NCI-H526 treated with DMSO at 0.1 percent for 48 hours (cell line): ENCODE results near the gene EMILIN2.
"Not testable (repeated sequence)": the region's sequence is repeated elsewhere in the genome, so short reads cannot be mapped to it uniquely, and the experiment has no call there.

ENCODE experiments used
- DNase-seq: peaks from one replicate; lab custom pipeline; 2025; lab: John Stamatoyannopoulos, UW

EMILIN2 gene

GRCh38 chr18:2900684-2901422 is 54.0 kb downstream of the EMILIN2 start:
- no peak for DNase-seq

- no peak for DNase-seq
Measured at GRCh38 chr18:2901423-2901985, 54.7 kb downstream of the EMILIN2 start.

DNA sequence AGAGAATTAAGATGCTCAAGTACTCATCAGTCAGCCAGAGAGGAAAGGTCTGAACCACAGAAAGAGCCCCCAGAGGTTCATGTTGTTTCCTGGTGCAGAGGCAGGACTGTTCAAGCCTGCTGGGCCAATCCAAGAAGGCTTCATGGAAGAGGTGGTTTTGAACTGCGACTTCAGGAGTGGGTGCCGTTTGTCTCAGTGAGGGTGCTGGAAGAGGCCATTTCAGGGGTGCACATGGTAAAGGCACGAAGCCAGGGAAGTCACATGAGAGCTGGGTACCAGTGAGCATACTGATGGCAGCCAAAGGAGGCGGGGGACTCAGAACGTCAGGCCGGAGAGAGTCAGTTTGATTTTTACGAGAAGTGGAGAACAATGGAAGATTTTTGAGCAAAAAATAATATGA is 55.5 kb downstream of the EMILIN2 start:
- DNase-seq: no peak

DNA sequence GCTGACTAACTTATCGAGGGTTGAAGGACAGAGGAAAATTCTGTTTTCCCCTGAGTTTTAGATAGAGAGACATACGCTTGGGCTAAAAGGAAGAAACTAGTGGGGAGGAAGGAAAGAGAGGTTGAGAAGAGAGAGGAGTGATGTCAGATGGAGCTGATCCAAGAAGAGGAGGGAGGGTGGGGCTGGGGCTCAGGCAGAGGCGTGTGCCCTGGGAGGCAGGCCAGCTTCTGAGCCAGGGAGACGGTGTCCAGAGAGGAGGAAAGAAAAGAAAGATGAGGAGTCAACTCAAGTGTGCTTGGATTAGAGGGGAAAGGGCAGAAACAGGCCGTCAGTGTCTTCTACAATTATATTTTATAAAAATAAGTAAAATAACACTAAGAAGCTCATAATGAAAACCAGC is 56.2 kb downstream of the EMILIN2 start:
- no peak for DNase-seq

DNA sequence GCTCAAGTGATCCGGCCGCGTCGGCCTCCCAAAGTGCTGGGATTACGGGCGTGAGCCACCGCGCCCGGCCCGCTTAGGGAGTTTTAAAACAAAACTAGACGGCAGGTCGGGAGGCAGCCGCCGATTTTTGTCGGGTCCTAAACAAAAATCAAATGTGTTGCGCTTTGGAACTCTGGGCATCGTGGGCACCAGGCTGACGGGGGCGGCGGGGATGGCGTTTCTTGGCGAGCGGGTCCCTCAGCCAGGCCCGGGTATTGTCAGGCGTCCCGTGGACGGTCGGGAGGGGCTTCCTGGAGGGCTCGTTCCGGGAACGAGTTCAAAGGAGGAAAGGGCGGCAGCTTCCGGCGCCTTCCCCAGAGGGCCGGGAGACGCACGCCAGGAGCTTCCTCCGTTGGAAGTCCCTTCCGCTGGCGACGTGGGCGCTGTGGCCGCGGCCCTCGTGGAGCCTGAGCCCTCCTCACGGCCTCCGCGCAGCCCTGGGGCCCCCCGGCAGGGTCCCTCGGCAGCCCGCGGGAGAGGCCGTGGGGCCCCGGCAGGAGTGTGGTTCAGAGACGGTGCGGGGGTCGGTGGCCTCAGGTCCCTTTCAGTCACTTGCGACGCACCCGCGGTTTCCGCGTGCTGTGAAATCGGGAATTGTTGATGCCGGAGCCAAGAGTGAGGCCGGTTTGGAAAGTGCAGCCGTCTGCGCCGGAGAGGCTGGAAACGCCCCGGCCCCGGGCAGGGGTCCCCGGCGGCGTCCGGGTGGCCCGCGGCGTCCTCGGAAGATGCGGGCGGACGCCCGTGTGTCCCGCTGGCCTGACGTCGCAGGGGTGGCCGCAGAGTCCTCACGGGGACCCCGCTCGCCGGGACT is 59.3 kb downstream of the EMILIN2 start:
- no peak for DNase-seq

DNA sequence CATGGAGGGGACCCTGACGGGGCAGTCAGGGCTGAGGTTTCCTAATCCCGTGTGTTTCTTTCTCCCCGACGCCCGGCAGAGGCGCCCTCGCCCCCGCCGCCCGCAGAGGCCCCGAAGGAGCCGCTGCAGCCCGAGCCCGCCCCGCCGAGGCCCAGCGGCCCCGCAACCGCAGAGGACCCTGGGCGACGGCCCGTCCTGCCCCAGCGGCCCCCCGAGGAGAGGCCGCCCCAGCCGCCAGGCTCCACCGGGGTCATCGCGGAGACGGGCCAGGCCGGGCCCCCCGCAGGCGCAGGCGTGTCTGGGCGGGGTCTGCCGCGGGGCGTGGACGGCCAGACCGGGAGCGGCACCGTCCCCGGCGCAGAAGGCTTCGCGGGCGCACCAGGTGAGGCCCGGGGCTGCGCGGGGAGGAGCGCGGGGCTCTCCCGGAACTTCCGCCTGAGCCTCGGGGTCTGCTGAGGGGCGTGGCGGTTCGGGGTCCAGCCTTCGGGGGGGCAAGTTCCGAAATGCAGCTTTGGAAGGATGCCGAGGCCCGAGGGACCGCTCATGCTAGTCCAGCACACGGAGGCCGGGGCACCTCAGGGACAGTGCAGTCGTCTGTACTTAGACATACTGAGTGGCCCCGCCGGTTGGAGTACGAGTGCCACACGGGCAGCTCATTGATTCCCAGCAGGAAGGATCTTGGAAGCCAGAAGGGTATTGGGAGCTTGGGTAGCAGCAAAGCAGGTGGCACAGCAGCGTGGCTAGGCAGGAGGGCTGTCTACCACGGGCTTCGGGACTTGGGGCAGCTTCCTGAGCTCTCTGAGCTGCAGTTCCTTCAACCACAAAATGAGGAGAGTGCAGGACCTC is 60.1 kb downstream of the EMILIN2 start:
- no peak for DNase-seq

- no peak for DNase-seq
Measured at GRCh38 chr18:2907550-2908135, 60.8 kb downstream of the EMILIN2 start.

DNA sequence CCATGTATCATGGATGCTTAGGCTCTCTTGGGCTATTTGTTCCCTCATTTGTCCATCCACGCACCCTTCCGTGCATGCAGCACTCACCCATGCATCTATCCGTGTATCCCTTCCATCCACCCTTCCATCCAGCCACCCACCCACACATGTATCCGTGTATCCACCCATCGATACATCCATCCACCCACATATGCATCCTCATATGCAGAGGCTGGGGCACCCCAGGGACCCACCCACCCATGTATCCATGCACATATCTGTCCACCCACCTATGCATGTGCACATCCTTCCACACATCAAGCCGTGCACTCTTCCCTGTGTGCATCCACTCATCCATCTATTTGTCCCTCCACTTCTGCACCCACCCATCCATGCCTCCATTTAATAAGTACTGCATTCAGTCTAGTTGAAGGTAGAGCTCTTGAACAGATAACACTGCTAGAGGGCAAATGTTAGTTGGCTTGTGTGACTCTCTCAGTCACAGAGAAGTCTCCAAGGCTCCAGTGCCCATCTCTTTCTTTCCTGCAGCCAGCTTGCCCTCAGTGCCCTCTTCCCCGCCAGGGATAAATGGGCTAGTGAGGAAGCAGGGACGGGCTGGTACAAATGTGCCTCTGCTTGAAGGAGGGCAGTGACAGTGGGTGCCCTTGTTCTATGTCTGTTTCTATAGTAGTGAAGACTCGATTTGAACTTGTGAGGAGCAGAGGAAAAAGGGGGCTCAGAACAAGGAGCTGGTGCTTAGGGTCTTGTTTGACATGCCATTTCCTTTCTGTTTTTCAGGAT is 61.5 kb downstream of the EMILIN2 start:
- no peak for DNase-seq

DNA sequence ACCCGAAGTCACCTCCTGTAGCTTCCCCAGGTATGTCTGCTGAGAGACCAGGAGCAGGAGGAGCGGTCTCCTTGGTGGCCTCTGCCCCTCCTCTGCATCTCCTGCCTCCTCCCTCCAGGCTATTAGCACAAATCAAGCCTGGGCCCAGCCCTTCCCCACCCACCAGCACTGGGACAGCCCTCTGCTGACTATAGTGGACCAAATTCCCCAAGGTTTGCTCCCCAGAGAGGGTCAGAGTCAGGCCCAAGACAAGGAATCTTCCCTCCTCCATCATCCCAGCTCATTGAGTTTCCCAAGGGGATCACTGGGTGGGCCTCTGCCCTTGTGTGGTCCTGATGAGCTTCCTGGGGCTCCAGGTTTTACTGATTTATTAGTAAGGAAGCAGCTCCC is 62.1 kb downstream of the EMILIN2 start:
- DNase-seq: no peak

- DNase-seq: no peak
Measured at GRCh38 chr18:2909431-2910140, 62.8 kb downstream of the EMILIN2 start.

DNA sequence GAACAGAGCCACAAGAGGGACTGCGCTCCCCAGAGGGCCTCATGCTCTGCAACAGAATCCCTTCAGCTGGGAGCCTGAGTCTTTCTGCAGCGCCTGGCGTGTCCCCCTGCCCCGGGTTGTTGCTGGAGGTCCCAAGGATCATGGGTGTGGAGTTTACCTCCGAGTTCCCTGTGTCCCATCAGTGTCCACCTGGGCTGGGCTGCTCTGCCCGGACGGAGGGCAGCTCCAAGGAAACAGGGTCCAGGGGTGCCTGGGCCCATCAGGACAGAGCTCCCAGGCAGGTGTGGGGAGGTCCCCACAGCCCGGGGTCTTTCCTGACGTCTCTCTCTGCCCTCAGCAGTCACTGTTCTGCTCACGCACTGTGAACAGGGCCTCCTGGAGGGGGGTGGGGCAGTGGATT is 63.5 kb downstream of the EMILIN2 start:
- no peak for DNase-seq

- no peak for DNase-seq
Measured at GRCh38 chr18:2910751-2911425, 64.1 kb downstream of the EMILIN2 start.

- DNase-seq: no peak
Measured at GRCh38 chr18:2911533-2911932, 64.7 kb downstream of the EMILIN2 start.

DNA sequence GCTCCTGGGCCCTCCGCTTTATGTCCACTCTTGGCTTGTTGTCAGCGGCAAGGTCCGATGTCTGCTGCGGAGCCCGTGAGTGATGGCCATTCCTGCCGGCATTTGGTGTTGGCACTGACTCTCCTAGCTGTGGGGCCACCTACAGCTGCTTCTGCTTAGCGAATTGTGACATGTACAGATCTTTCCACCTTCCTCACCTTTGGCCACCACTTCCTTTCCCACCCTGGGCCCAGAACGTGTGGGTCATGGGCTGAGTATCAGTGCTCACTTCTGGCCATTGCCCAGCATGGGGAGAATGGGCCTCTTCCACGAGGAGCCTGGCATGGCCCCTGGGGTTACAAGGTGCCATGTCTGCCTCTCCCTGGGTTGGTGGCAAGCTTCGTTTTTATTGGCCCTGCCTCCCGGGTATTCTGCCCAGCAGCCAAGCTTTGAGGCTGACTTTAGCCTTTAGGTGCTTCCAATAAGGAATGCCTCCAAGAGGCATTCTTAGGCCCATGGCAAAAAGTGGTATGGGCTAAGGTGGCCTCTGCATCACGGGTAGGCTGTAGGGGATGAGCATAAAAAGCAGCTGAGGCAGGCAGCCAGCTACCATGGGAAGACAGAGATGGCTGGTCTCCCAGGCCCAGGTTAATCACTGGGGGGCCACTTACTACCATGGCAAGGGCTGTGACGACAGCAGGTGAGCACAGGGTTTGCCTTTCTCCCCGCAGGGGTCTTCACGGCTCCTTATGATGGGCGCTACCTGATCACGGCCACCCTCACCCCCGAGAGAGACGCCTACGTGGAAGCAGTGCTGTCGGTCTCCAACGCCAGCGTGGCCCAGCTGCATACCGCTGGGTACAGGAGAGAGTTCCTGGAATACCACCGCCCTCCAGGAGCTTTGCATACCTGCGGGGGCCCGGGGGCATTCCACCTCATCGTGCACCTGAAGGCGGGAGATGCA is 65.8 kb downstream of the EMILIN2 start:
- no peak for DNase-seq

DNA sequence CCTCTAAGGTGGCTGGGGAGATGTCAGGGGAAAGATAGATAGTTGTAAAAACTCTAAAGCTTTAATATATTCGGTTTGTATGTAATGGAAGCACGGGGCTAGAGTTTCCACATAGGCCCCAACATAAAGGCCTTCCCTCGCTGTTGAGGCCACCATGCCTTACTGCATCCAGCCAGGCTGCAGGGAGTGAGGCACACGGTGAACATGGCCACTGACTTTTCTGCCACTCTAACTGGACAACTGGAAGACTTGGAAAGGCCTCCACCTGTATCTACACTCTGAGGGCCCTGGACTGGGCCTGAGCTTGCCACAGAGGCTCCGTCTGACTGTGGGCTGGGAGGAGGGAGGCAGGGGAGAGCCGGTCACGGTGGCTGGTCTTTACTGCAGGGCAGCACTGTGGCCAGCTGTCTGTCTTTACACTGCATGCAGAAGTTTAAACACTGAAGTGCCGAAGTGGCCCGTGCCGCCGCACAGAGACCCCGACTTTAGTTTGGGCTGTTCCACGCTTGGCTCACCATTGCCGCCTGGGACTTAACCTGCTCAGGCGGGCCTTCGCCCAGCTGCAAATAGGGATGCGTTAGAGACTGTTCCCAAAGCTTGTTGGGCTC is 66.7 kb downstream of the EMILIN2 start:
- DNase-seq: no peak

GRCh38 chr18:2914185-2914880 is 67.5 kb downstream of the EMILIN2 start:
- no peak for DNase-seq

GRCh38 chr18:2914881-2915240 is 68.1 kb downstream of the EMILIN2 start:
- no peak for DNase-seq

DNA sequence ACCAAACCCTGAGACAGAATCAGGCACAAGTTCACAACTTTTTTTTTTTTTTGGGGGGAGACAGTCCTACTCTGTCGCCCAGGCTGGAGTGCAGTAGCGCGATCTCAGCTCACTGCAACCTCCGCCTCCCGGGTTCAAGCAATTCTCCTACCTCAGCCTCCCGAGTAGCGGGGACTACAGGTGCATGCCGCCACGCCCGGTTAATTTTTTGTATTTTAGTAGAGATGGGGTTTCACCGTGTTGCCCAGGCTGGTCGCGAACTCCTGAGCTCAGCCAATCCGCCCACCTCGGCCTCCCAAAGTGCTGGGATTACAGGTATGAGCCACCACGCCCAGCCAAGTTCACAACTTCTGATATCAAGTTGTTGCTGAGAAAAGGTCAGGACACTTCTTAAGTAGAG is 68.7 kb downstream of the EMILIN2 start:
- DNase-seq: not testable (repeated sequence)
